HuH-7.5 (cell line): ENCODE measurements around the gene INCA1.
A peak's percentile ranks its signal among the peaks of the same experiment; 100 is the strongest.

Source experiments
- DNase-seq: peaks from one replicate; pipeline ENCODE4 v3.0.0; 2011; ENCODE audit warnings: low spot score

INCA1 gene

DNA sequence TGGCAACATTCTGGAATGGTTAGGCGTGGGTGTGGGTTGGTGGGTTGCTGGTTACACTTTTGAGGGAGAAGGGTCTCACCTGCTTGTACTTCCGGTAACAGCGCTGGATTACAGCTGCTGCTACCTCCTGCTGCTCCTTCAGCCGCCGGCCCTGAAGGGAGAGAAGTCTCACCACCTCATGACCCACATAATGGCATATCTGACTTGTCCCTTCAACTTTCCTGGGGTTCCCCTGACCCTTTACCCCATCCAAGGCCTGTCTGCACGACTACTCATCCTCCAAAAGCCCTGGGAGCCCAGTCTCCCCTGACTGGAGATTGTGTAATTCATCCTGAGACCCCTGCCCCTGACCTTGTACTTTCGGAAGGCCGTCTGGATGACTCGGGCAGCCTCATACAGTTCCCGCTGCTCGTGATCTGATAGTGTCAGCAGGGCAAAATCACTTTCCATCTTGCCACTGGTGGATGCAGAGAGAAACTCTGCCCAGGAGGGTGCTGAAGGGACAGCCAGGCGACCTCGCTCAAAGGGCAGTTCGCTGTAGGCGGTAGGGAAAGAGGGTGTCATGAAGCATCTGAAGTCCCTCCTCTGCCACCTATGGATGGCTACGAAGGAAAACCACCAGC is 27.7 kb downstream of the INCA1 start:
- DNase-seq: no peak

DNA sequence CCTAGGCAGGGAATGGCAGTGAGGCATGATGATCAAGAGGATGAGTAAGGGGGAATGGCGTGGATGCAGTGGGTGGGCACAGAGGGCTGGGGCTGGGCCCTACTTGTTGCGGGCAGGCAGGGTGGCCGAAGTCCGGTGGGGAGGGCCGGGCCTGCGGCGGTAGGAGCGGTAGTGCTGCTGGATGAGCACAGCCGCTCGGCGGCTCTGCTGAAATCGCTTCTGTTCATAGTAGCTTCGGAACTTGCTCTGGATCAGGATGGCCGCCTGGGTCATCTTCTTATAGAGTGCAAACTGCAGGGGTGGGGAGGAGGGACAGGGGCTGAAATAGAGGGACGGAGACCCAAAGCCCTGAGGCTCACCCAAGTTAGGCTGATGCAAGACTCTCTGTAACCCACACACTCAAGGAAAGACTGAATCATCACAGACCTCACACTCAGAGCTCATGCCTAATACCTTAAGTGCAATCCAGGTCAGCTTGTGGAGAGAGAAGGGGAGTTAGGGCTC is 28.2 kb downstream of the INCA1 start:
- no peak for DNase-seq

DNA sequence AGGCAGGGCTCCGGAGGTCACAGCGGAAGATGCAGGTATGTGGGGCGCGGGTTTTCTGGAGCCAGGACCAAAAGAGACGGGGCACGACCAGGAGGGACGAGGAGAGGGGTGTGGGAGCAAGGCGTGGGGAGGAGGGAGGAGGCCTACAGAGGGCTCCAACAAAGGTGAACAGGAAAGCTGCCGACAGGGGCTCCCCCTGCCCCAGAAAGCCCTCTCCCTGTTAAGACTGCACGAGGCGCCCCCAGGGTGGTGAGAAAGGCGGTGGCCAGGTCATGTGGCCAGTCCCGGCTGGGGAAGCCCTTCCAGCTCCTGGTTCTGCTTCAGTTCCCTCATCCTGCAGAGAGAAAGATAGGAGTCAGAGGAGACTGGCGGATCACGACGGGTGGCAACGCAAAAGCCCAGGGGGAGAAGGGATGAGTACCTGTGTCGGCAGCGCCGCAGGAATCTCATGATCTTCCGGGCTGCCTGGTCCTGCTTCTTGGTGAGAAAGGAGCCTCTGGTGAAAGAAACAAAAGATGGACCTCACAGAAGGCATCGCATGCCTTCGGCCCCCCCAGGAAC is 28.8 kb downstream of the INCA1 start:
- no peak for DNase-seq

DNA sequence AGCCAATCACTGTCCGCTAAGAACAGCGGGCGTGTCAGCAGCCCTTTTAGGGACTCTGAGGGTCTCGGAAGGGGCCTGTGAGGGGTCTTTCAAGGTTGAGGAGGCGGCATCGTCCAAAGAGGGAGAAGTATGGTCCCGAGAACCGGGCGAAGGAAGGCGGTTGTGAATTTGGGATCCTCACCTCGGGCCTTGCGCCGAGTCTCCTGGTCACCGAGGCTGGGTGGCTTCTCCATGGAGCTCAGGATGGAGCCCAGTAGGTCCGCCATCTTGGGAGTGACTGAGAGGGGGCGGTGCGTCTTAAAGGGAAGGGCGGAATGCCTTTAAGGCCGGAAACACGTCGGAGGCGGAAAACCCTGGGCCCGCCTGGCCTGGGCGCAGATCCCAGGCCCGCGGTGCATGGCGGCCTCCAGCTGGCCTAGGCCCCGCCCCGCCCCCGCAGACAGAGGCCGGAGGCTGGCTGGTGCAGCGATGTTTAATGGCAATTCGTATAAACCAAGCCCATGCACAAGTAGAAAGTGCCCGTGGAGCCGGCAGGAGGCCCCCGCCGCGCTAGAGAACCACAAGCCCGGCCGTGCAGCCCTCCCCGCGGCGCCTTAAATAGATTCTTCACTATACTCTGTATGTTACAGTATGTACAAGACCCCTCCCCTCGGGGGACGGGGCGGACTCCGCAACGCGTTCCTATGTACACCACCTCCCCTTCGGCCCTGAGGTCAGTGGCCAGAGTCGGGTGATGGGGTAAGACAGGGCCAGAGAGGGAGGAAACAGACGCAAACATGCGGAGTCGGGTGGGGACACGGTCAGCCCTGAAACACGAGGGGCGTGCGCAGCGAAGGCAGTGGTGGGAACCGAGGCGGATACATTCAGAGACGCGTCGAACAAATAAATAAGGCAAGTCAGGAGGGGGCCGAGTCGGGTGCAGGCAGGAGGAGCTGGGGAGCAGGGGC is 29.5 kb downstream of the INCA1 start, which contains the start of gene SPAG7:
Gene SPAG7, minus strand, starts transcription at position 279 of the 947 bp plus-strand sequence. Its CDS starts 13 bp downstream, at position 266.
- DNase-seq: peak; percentile 62

DNA sequence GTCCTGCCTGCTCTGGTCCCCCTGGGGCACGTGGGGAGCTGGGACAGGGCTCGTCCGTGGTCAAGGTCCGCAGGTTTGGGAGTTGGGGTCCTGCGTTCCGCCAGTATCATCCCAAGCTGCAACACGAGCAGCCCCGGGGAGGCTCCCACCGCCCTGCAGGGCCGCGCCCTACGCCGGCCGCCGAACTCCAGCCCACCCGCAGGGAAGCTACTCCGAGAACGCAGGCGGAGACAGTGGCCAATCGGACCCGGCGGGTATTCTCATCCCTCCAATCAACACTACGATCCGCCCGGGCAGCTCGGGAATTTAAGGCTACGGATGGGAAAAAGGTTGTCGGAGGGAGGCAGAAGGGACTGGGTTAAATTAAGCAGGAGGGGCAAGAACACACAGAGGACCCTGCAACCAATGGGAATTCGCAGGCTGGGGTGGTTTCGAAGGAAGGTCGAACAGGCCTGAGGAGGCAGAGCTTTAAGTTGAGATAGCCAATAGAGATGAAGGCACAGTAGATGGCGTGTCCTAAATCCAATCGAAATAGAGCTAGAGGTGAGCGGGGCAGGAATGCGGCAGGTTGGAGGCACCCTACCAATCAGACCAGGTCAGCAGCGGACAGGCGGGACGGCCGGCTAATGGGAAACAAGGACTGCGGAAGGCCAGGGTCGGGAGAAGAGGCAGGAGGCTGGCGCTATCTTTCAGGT is 30.3 kb downstream of the INCA1 start:
- peak; percentile 96 for DNase-seq

DNA sequence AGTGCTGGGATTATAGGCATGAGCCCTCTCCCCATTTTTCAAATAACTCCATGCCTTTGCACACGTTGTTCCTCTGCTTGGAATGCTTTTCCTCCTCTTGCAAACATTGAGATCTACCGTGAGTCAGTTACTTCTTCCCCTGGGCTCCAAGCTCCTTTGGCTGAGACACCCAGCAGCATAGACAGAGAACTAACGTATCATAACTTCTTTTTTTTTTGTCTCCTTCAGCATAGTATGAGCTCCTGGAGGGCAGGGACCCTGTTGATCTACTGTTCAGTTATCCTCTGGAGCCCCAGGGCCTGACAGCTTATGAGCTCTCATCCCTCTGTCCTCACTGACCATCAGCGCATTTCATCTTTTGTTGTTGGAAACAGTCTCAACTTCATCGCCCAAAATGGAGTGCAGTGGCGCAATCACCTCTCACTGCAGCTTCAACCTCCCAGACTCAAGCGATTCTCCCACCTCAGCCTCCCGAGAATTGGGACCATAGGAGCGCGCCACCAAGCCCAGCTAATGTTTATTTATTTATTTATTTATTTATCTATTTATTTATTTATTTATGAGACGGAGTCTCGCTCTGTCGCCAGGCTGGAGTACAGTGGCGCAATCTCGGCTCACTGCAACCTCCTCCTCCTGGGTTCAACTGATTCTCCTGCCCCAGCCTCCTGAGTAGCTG is 31.9 kb downstream of the INCA1 start:
- DNase-seq: no peak

DNA sequence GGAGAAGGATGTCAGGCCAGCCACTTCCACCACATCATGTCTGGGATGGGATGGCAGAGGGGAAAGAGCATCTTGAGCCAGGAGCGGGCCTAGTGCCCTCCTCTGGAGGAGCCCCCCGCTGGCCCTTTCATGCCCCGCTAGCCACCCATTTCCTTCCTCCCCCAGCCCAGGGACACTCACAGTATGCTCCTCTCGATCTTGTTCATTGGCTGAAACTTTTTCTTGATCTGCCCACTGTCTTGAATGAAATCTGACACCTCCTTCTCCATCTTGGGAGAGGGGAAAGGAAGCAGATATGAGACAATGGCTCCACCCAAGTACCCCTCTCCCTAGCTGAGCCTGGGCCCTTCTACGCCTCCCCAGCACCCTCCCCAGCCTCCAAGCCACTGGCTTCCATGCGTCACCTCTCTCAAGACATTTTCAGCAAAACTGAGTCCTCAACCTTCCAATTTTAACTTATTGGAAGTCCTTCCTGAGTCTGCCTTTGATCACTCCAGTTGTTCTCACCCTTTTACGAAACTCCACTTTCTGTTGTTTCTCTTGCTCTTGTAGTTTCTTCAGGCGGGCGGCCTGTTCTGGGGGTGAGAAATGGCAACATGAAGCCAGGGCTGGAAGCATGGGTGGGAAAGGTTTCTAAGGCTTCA is 36.9 kb downstream of the INCA1 start:
- no peak for DNase-seq

DNA sequence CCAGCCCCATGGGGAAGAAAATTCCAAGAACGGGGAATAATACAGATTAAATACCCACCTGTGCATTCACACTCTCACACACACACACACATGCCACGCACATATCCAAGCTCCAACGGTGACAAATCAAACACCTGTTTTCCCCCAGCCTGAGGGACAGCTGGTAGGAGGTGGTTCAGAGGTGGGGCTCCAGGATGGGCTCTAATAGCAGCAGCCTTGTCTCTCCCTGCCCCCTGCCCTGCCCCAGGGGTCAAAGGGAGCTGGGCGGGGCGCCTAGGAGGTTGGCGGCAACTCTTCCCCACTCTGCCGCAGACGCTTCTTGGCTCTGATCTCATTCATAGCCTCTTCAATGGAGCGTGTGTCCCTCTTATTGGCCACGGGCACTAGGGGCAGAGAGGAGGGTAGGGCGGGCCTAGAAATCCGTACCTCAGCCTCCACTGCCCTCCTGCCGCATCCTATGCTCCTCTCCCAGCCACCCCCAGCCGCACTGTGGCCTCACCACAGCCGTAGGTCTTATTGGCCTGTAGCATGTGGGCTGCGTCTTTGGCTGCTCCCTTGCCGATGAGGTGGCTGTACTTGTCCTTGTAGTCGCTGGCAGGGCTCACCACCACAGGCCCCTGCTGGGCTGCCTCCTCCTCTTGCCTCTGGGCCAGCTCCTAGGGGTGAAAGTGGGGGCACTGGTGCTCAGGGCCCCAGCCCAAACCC is 37.9 kb downstream of the INCA1 start:
- DNase-seq: no peak

DNA sequence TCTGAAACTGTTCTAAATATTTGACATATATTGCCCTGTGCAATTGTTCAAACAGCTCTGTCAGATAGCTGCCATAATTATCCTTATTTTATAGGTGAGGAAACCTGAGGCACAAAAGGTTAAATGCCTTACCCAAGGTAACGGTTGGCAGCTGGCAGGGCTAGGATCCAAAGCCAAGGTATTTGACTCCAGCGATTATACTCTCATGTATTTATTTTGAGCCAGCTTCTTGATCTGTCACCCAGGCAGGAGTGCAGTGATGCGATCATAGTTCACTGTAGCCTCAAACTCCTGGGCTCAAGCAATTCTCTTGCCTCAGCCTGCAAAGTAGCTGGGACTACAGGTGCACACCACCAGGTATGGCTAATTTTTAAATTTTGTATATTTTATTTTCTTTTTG is 39.2 kb downstream of the INCA1 start:
- no peak for DNase-seq

DNA sequence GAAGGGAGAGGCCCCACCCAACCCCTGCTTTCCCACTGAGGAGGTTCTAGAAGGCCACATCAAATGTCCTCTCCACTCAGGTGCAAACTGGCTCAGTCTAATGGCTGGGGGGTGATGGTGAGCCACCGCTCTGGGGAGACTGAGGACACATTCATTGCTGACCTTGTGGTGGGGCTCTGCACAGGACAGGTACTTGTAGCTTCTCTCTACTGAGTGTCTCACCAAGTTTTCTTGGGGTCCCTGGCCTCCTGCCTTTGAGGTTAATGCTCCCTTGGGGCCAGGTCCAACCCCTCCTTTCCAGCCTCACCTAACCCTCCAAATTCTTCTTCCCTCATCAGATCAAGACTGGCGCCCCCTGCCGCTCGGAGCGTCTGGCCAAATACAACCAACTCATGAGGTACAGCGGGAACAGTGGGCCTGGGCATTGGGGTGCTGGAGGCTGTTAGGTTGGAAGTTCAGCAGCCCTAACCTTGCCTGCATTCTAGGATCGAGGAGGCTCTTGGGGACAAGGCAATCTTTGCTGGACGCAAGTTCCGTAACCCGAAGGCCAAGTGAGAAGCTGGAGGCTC is 40.7 kb downstream of the INCA1 start:
- no peak for DNase-seq

DNA sequence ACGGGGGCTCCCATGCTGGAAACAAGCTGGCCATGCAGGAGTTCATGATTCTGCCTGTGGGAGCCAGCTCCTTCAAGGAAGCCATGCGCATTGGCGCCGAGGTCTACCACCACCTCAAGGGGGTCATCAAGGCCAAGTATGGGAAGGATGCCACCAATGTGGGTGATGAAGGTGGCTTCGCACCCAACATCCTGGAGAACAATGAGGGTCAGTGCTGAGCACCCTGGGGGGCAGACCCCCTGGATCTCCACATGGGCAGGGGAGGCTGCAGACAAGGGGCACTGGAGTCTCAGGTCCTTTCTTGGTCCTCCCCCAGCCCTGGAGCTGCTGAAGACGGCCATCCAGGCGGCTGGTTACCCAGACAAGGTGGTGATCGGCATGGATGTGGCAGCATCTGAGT is 42.2 kb downstream of the INCA1 start:
- no peak for DNase-seq

DNA sequence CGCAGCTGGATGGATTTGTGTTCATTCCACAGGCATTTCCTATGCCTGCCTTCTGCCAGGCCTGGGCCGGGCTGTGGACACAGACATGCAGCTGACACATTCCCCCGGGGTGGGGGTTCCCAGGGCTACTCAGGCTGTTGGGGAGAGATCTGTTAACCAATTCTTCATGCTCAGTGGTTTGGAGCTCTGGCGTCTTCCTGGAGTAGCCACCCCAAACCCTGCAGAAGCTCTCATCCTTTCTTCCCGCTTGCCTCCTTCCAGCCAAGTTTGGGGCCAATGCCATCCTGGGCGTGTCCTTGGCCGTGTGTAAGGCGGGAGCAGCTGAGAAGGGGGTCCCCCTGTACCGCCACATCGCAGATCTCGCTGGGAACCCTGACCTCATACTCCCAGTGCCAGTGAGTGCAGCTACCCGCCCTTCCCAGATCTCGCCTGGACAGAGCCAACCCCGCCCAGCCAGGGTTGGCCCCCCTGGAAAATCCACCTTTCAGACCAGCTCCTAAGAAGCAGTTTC is 43.8 kb downstream of the INCA1 start:
- no peak for DNase-seq

DNA sequence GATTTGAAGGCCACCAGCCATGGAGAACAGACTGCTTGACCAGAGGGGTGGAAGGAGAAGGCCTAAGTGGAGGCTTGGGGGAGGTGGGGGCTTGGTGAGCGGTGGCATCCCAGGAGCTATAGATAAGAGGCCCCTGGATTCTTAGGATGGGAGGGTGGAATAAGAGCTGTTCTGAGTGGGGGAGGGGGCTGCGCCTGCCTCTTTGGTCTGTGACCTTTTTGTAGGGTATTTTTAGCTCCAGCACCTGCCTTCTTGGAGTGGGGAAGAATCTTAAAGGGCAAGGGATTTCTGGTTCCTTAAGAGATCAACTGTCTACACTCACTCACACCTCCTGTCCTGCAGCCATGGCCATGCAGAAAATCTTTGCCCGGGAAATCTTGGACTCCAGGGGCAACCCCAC is 45.8 kb downstream of the INCA1 start:
- no peak for DNase-seq

DNA sequence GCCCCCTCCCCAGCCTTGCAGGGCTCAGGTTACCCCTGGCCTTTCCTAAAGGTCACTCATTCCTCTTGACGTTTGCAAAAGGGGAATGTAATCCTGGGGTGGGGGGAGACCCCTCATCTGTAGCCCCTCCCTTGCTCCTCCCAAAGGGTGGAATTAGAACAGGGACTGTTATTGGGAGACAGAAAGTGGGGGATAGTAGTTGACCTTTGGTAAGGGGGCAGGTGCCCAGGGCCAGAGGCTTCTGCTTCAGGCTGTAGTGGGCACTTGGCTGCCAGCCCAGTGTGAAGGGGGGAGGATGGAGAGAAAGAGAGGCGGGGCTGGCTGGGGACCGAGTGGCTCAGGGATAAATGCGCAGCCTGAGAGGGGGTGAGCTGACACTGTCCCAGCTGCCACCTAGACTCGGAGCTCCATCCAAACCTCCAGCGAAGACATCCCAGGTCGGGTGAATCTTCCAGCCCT is 46.5 kb downstream of the INCA1 start, which contains the start of gene ENO3:
Gene ENO3, plus strand, starts transcription at position 374 of the 459 bp plus-strand sequence. CDS start 711 bp downstream, outside the sequence.
- peak; percentile 51 for DNase-seq

DNA sequence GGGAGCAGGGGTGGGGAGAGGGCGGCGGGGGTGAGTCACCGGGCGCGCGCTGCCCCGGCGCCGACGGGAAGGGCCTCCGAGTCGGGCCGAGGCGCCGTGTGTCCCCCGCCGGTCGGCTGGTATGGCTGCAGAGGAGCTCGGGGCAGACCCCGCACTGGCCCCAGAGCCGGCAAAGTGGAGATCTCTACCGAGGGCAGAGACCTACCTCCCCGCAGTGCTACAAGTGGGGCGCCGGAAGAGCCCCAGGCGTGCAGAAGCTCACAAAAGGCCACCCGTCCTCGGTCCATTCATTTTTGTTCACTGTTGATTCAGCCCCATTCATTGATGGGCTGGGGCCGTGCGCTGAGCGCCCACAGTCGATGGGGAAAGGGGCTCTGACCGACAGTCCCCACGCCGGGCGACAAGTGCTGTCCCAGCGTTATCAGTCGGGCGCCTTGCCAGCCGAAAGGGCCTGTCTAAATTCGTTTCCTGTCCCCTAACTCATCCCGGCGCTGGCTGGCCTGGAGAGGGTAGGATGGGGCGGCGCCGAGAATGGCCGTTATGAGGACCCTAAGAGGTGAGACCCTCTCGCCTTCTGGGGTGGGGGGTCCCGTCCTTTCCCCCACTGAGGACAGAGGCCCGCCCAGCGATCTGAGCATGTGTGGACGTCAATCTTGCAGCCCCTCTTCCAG is 47.1 kb downstream of the INCA1 start:
- no peak for DNase-seq

DNA sequence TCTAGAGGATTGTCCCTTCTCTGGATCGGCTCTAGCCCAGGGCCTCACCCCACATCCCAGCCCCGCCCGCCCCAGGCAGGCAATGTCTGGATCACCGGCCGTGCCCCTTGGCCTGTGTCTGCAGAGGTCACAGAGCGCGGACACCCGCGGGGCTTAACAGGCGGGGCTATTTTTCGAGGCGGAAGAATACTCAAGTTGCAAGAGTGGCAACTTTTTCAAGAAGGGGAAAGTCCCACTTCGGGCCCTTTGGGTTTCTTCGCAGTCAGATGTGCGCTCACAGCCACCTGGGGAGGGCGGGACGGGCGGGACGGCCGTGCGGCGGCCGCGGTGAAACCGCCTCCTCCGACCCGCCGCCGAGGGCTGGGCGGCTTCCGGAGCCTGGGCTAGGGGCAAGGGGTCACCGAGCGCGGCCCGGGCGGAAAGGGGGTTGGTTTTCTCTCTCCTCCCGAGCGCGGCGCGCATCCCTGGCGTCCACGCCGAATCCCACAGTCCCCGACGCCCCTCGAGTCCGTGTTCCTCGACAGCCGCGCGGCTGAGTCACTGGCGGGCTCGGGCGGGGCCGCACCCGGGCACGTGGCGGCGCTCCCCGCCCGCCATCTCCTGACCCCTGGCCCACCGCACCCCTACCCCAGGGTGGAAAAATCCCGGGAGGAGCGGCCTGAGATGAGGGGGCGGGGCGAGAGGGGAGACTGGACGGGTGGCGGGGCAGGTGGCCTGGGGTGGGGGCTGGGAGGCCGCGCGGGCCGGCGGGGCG is 47.8 kb downstream of the INCA1 start:
- DNase-seq: peak; percentile 81

DNA sequence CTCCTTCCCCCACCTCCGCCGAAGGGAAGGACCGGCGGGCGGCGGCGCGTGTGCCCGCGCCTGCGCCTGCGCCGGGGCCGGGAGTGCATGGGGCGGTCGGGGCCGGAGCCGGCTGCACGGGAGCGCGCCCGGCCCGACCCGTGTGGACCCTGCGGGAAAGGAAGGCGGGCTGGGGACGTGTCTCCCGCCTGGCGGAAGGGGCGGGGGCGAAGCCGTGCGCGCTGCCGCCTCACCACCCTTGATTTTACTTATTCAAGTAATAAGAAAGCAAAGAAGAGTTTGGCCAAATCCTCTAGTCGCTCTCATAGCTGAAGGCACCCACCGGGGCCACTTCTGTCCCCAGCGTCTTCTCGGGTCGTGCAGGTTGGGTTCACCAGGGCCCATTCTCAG is 48.4 kb downstream of the INCA1 start:
- peak; percentile 81 for DNase-seq
